T-helper 2 cell treated with Interferon-gamma antibody and Interleukin-4, amounts not matched to agents 5 μg/mL and 100 μg/mL, for 36 hours (primary cell): Measurements from ENCODE around the gene IMMP2L.
"Not testable (repeated sequence)": the region's sequence is repeated elsewhere in the genome, so short reads cannot be mapped to it uniquely, and the experiment has no call there.

ENCODE experiments used
- DNase-seq: peaks from one replicate; pipeline ENCODE4 v3.0.0; 2021; ENCODE audit warnings: low spot score
- H3K27ac Mint-ChIP-seq: one replicate; pipeline ENCODE4 v1.8.0; 2021; ENCODE audit warnings: mild to moderate bottlenecking, mixed read lengths
- H3K27me3 Mint-ChIP-seq: one replicate; pipeline ENCODE4 v1.8.0; 2021; ENCODE audit warnings: low read depth, mixed read lengths
- H3K36me3 Mint-ChIP-seq: one replicate; pipeline ENCODE4 v1.8.0; 2021; ENCODE audit warnings: low read depth, mixed read lengths
- H3K4me1 Mint-ChIP-seq: one replicate; pipeline ENCODE4 v1.8.0; 2021; ENCODE audit warnings: low read depth, mixed read lengths
- H3K4me3 Mint-ChIP-seq: one replicate; pipeline ENCODE4 v1.8.0; 2022; ENCODE audit warnings: mild to moderate bottlenecking, moderate library complexity, mixed read lengths
- H3K9me3 Mint-ChIP-seq: one replicate; pipeline ENCODE4 v1.8.0; 2021; ENCODE audit warnings: mixed read lengths

The IMMP2L gene

DNA sequence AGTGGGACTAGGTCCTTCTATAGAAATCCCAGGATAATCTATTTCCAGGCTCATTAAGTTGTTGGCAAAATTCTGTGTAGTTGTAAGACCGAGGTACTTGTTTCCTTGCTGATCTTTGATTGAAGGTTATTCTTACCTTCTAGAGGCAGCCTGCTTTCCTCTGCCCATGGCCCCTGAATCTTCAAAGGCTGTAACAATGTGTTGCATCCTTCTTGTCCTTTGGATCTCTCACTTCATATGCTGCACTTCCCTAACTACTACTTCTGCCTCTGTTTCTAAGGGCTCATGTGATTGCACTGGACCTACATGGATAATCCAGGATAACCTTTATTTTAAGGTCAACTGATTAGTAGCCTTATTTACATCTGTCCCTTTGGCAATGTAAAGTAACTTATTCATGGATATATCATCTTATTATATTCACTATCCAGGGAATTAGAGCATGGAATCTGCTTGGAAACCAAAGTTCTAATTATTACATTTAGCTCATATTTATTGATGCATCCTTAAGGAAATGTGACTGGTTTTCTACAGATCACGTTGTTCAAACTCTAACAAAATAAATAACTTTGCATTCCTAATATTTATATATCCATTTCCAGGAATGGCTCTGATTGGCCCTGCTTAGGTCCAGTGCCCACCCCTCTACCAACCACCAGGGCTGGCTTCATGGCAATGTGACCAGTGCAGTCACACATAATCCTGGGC lies 85.6 kb downstream of the IMMP2L start:
- Mint-ChIP-seq H3K27me3 (no peaks in the 10 kb centered on the region), H3K36me3 (no peaks in the 10 kb centered on the region), H3K4me1 (no peaks in the 10 kb centered on the region), H3K9me3 (no peaks in the 10 kb centered on the region), H3K4me3 (no peak overlapping the region), H3K27ac (no peak overlapping the region)
- DNase-seq, result no peak

DNA sequence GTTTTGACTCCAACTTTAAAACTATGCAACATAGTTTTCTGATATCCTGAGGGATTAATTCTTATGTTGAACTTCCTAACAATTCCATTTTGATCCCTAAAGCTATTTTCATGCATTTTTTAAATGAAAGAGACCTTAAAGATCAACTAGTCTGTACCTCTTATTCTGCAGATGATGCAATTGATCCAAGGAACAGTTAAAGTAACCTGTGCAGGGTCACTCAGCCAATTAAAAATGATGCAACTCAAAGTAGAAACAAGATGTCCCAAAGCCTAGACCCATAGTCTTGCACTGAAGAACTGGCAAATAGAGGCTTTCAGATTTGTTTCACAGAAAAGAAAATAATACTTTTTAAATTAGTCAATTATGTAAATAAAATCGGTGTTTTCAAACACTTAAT lies 86.3 kb downstream of the IMMP2L start:
- Mint-ChIP-seq H3K9me3 (no peaks in the 10 kb centered on the region), H3K36me3 (no peaks in the 10 kb centered on the region), H3K27ac (no peak overlapping the region), H3K4me1 (no peaks in the 10 kb centered on the region), H3K4me3 (no peak overlapping the region), H3K27me3 (no peaks in the 10 kb centered on the region)
- DNase-seq, result no peak

DNA sequence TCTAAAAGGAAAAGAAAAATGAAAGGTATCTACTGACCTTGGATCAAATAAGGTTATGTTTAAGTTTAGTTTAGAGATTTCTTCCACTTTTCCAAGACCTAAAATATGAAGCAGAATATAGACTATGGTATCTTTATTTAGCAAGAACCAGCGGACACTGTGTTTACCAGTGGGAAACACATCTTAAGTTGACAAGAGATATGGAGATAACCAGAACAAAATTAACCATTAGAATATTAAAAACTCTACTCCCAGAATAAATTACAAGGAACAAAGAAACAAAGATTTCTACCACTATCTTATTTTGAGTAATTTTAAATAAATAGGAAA lies 86.9 kb downstream of the IMMP2L start:
- Mint-ChIP-seq H3K27me3 (no peaks in the 10 kb centered on the region), H3K4me3 (no peak overlapping the region), H3K27ac (no peak overlapping the region), H3K4me1 (no peaks in the 10 kb centered on the region), H3K9me3 (no peaks in the 10 kb centered on the region), H3K36me3 (no peaks in the 10 kb centered on the region)
- no peak for DNase-seq

DNA sequence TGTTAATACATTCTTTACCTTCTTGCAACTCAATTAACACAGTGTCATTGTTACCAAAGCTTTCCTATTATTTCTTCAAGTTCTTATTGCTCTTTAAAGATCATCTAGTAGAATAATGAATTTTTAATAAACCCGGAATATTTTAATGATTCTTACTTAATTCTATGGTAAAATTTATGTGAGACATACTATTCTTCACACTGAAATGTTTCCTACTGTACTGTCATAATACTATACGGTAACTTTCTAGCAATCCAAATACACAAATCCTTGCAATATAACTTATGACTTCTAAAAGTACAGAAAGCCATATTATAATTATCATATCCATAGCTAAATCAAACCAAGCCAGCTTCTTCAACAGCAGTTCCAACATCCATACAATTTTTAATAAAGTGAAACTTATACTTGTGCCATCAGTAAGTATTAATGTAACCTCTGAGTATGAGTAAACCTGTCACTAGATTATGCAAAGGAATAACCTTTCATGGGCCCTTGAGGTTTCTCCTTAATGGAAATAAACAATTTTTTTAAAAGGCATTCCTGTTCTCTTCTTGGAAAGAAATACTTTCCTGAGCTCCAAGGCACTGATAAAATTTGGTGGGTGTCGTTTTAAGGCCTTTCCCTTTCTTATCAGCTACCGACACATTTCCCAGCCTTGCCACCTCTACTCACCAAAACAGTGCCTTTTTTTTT lies 87.4 kb downstream of the IMMP2L start:
- H3K4me1 Mint-ChIP-seq, result no peaks in the 10 kb centered on the region
- no peak overlapping the region for H3K4me3 Mint-ChIP-seq

DNA sequence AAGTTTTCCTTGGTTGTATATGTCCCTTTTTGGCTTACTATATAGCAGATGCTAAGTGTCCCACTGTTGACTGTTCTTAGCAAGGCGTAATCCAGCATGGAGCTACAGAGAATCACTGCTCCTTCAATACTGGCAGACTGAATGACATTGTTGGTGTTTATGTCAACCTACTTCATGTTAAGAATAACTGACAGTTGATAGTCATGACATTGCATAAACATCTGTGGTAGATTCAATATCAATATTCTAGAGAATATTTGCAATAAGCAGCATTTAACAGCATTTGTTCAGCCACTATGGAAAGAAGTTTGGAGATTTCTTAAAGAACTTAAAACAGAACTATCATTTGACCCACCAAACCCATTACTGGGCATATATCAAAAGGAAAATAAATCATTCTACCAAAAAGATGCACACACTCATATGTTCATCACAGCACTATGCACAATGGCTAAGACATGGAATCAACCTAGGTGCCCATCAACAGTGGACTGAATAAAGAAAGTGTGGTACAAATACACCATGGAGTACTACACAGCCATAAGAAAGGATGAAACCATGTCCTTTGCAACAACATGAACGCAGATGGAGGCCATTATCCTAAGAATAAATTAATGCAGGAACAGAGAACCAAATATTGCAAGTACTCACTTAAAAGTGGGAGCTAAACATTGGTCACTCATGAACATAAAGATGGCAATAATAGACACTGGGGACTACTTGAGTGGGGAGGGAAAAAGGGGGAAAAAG lies 88.7 kb downstream of the IMMP2L start:
- Mint-ChIP-seq H3K9me3 (peaks cover 4% of the 10 kb centered on the region), H3K36me3 (no peaks in the 10 kb centered on the region), H3K4me1 (no peaks in the 10 kb centered on the region), H3K27ac (no peak overlapping the region), H3K4me3 (no peak overlapping the region), H3K27me3 (no peaks in the 10 kb centered on the region)
- no peak for DNase-seq

More for the DNA sequence above, 87.4 kb downstream of the IMMP2L start:
- H3K27ac Mint-ChIP-seq, result no peak overlapping the region
- no peaks in the 10 kb centered on the region for H3K36me3 Mint-ChIP-seq
- DNase-seq, result no peak
- no peaks in the 10 kb centered on the region for H3K27me3 Mint-ChIP-seq
- no peaks in the 10 kb centered on the region for H3K9me3 Mint-ChIP-seq

DNA sequence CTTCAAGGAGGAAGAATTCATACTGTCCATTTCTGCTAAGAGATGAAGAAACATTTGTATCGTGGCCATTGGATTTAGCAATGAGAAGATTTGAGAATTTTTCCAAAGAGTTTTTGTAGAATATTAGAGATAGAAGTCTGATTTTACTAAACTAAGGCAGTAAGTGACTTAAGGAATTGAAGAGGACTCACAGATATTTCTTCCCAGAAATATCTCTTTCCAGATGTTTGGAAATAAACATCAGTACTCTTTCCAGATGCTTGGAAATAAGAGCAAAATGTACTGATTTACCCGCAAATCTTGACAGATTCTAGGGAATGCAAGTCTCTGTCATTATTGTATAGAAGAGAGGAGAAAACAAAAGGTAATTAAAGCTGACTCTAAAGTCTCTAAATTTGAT lies 91.3 kb downstream of the IMMP2L start:
- no peaks in the 10 kb centered on the region for H3K27me3 Mint-ChIP-seq
- H3K27ac Mint-ChIP-seq, result no peak overlapping the region
- H3K4me1 Mint-ChIP-seq, result no peaks in the 10 kb centered on the region
- H3K36me3 Mint-ChIP-seq, result no peaks in the 10 kb centered on the region
- no peak overlapping the region for H3K4me3 Mint-ChIP-seq
- no peak for DNase-seq
- peaks cover 12% of the 10 kb centered on the region for H3K9me3 Mint-ChIP-seq

DNA sequence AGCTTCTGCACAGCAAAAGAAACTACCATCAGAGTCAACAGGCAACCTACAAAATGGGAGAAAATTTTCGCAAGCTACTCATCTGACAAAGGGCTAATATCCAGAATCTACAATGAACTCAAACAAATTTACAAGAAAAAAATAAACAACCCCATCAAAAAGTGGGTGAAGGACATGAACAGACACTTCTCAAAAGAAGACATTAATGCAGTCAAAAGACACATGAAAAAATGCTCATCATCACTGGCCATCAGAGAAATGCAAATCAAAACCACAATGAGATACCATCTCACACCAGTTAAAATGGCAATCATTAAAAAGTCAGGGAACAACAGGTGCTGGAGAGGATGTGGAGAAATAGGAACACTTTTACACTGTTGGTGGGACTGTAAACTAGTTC lies 92.4 kb downstream of the IMMP2L start:
- H3K4me3 Mint-ChIP-seq, DNase-seq, H3K27me3 Mint-ChIP-seq, H3K27ac Mint-ChIP-seq, H3K36me3 Mint-ChIP-seq, H3K4me1 Mint-ChIP-seq: not testable (repeated sequence)
- peaks cover 12% of the 10 kb centered on the region for H3K9me3 Mint-ChIP-seq

DNA sequence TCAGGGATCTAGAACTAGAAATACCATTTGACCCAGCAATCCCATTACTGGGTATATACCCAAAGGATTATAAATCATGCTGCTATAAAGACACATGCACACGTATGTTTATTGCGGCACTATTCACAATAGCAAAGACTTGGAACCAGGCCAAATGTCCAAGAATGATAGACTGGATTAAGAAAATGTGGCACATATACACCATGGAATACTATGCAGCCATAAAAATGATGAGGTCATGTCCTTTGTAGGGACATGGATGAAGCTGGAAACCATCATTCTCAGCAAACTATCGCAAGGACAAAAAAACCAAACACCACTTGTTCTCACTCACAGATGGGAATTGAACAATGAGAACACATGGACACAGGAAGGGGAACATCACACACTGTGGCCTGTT lies 96.5 kb downstream of the IMMP2L start:
- peaks cover 12% of the 10 kb centered on the region for H3K9me3 Mint-ChIP-seq
- H3K4me1 Mint-ChIP-seq, H3K27me3 Mint-ChIP-seq, H3K4me3 Mint-ChIP-seq, H3K36me3 Mint-ChIP-seq, H3K27ac Mint-ChIP-seq, DNase-seq: not testable (repeated sequence)

DNA sequence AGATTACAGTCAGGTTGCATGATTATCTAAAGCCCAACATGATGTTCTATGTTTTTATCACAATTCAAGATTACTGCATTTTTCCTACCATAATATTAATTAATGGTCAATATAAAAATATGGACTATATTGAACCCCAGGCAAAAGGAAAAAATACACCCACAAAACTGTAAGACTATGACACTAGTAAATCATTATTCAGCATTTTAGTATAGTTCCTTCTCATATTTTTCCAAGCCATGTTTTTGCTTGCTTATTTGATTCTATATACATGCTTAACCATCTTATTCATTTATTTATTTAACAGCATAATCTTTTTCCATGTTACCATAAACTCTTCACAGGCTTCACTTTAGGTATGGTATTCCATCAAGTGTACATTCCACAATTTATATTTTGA lies 101.6 kb downstream of the IMMP2L start:
- no peak overlapping the region for H3K4me3 Mint-ChIP-seq
- no peak overlapping the region for H3K27ac Mint-ChIP-seq
- no peaks in the 10 kb centered on the region for H3K9me3 Mint-ChIP-seq
- no peak for DNase-seq
- H3K4me1 Mint-ChIP-seq, result no peaks in the 10 kb centered on the region
- H3K27me3 Mint-ChIP-seq, result no peaks in the 10 kb centered on the region
- H3K36me3 Mint-ChIP-seq, result no peaks in the 10 kb centered on the region

DNA sequence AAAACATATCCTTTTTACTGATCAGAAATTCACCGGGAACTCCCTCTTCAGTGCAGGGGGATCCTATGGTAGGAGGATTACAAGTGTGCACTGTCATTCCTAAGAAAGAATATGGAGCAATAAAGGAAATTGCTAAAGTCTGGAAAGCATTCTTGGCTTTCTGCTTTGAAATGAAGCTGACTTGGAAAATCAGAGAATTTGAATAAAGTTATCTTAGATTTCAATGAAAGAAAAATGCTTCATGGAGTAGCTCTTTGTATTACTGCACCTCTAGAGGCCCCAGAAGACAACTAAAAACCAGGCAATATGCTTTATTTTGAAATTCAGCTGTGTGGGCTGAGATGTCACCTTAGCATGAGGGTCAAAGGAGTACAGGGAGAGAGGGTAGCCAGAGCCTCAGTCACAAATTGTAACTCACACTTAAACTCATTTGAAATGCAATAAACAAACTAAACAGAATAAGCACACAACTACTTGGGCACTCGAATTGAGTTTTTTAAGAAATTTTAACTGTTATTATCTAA lies 102.5 kb downstream of the IMMP2L start:
- DNase-seq, result no peak
- Mint-ChIP-seq H3K9me3 (no peaks in the 10 kb centered on the region), H3K36me3 (no peaks in the 10 kb centered on the region), H3K27ac (no peak overlapping the region), H3K4me3 (no peak overlapping the region), H3K27me3 (no peaks in the 10 kb centered on the region), H3K4me1 (no peaks in the 10 kb centered on the region)

DNA sequence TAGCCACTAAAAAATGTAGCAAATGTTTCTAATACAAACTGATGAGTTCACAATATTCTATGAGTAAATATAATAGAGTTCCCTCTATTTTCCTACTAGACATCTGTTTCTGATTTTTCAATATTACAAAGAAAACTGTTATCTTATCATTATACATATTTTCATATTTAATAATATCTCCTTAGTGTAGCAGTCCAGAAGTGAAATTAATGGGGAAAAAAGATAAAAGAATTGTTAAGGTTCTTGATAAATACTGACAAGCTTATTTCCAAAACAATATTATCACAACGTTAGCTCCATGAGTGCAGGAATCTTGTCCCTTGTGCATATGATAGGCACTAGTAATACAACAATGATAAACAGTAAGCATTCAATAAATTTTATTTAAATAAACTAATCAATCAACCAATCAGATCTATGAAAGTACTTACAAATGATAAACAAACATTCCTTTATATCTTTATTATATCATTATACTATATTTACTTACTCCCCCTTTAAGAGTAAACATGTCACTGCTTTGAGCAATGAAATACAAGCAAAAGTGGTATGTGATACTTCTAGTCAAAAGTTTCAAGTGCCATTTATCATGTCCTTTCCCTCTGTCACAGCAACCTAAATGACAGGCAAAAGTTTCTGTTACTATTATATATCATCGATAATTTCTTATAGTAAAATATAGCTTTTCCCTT lies 103.1 kb downstream of the IMMP2L start:
- H3K27ac Mint-ChIP-seq, result no peak overlapping the region
- H3K27me3 Mint-ChIP-seq, result no peaks in the 10 kb centered on the region
- H3K9me3 Mint-ChIP-seq, result no peaks in the 10 kb centered on the region
- H3K4me3 Mint-ChIP-seq, result no peak overlapping the region
- no peaks in the 10 kb centered on the region for H3K36me3 Mint-ChIP-seq
- DNase-seq, result no peak
- no peaks in the 10 kb centered on the region for H3K4me1 Mint-ChIP-seq

DNA sequence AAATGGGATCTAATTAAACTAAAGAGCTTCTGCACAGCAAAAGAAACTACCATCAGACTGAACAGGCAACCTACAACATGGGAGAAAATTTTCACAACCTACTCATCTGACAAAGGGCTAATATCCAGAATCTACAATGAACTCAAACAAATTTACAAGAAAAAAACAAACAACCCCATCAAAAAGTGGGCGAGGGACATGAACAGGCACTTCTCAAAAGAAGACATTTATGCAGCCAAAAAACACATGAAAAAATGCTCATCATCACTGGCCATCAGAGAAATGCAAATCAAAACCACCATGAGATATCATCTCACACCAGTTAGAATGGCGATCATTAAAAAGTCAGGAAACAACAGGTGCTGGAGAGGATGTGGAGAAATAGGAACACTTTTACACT lies 111.6 kb downstream of the IMMP2L start:
- not testable (repeated sequence) for H3K4me3 Mint-ChIP-seq, H3K36me3 Mint-ChIP-seq, H3K27me3 Mint-ChIP-seq, H3K27ac Mint-ChIP-seq, H3K9me3 Mint-ChIP-seq, DNase-seq, H3K4me1 Mint-ChIP-seq

DNA sequence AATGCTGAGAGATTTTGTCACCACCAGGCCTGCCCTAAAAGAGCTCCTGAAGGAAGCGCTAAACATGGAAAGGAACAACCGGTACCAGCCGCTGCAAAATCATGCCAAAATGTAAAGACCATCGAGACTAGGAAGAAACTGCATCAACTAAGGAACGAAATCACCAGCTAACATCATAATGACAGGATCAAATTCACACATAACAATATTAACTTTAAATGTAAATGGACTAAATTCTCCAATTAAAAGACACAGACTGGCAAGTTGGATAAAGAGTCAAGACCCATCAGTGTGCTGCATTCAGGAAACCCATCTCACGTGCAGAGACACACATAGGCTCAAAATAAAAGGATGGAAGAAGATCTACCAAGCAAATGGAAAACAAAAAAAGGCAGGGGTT lies 114.8 kb downstream of the IMMP2L start:
- not testable (repeated sequence) for H3K36me3 Mint-ChIP-seq, H3K27me3 Mint-ChIP-seq, DNase-seq, H3K9me3 Mint-ChIP-seq, H3K27ac Mint-ChIP-seq, H3K4me3 Mint-ChIP-seq, H3K4me1 Mint-ChIP-seq

DNA sequence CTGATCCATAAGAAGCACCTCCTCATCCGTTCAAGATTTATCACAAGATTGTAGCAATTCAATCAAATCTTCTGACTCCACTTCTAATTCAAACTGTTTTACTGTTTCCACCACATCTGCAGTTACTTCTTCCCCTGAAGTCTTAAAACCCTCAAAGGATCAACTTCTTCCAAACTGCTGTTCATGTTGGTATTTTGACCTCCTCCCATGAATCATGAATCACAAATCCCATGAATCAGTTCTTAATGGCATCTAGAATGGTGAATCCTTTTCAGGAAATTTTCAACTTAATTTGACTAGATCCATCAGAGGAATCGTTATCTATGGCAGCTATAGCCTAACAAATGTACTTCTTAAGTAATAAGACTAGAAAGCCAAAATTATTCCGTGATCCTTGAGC lies 122.3 kb downstream of the IMMP2L start:
- Mint-ChIP-seq H3K27me3 (no peaks in the 10 kb centered on the region), H3K4me3 (no peak overlapping the region), H3K4me1 (no peaks in the 10 kb centered on the region), H3K27ac (no peak overlapping the region), H3K36me3 (no peaks in the 10 kb centered on the region), H3K9me3 (peaks cover 5% of the 10 kb centered on the region)
- DNase-seq, result no peak
